Activated T-helper 1 cell treated with Interleukin-2 at 50 U/mL for 16 hours (primary cell): ENCODE data around the gene FASTKD2.

ENCODE experiments used
- DNase-seq: peaks from one replicate; pipeline ENCODE4 v3.0.0-alpha.2; 2020; ENCODE audit warnings: low read depth

The FASTKD2 gene

DNA sequence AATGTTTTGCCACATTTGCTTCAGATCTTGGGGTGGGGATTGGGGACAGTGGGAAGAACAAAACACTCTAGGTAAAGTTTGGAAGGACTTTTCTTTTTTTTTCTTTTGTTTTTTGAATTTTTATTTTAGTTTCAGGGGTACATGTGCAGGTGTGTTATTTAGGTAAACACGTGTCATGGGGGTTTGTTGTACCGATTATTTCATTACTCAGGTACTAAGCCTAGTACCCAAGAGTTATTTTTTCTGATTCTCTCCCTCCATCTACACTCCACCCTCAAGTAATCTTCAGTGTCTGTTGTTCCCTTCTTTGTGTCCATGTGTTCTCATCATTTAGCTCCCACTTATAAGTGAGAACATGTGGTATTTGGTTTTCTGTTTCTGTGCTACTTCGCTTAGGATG lies 73.3 kb downstream of the FASTKD2 start:
- no peak for DNase-seq

DNA sequence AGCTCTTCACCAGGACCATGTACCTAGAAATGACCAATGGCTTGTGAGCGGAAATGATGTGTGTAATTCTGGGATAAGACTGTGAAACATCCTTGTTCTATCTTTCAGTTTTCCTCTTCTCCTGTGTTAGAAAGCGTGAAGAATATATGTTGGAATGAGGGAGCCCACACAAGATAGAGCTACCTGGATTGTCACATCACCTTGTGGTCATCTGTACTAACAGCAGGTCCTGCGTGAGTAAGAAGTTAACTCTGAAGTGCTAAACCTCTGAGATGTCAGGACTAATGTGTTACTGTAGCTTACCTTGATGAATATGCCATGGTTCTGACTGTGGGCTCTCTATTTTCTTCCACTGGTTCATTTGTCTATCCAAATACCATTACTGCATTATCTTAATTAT lies 75.6 kb downstream of the FASTKD2 start:
- no peak for DNase-seq
